ENCODE results near the gene DST.

DST gene

GRCh38 chr6:56534680-56535419 is 107.8 kb downstream of the DST start:
- TF ChIP-seq ZNF274 (IDR thresholded peaks at IDR 0.05; ENCODE audit: low read depth, low read length), result no peak
- H3K4me3 ChIP-seq (ENCODE audit: low read length), result no peak overlapping the region

GRCh38 chr6:56532766-56533551 is 109.7 kb downstream of the DST start:
- no peak for TF ChIP-seq ZNF274 (IDR thresholded peaks at IDR 0.05; ENCODE audit: low read depth, low read length)

GRCh38 chr6:56531839-56532595 is 110.7 kb downstream of the DST start:
- no peak overlapping the region for H3K4me3 ChIP-seq (ENCODE audit: low read length)
- no peak for TF ChIP-seq ZNF274 (IDR thresholded peaks at IDR 0.05; ENCODE audit: low read depth, low read length)

More at GRCh38 chr6:56532766-56533551, 109.7 kb downstream of the DST start:
- H3K4me3 ChIP-seq (ENCODE audit: low read length), result no peak overlapping the region

GRCh38 chr6:56529594-56530191 is 113.0 kb downstream of the DST start:
- no peak overlapping the region for H3K4me3 ChIP-seq (ENCODE audit: low read length)
- no peak for TF ChIP-seq ZNF274 (IDR thresholded peaks at IDR 0.05; ENCODE audit: low read depth, low read length)

GRCh38 chr6:56528412-56528841 is 114.3 kb downstream of the DST start:
- no peak overlapping the region for H3K4me3 ChIP-seq (ENCODE audit: low read length)
- TF ChIP-seq ZNF274 (IDR thresholded peaks at IDR 0.05; ENCODE audit: low read depth, low read length), result no peak

- H3K4me3 ChIP-seq (ENCODE audit: low read length), result no peak overlapping the region
- no peak for TF ChIP-seq ZNF274 (IDR thresholded peaks at IDR 0.05; ENCODE audit: low read depth, low read length)
Measured at GRCh38 chr6:56527934-56528333, 114.8 kb downstream of the DST start.

- TF ChIP-seq ZNF274 (IDR thresholded peaks at IDR 0.05; ENCODE audit: low read depth, low read length), result no peak
- no peak overlapping the region for H3K4me3 ChIP-seq (ENCODE audit: low read length)
Measured at GRCh38 chr6:56526860-56527544, 115.7 kb downstream of the DST start.

- no peak overlapping the region for H3K4me3 ChIP-seq (ENCODE audit: low read length)
- TF ChIP-seq ZNF274 (IDR thresholded peaks at IDR 0.05; ENCODE audit: low read depth, low read length), result no peak
Measured at GRCh38 chr6:56525974-56526789, 116.5 kb downstream of the DST start.

- H3K4me3 ChIP-seq (ENCODE audit: low read length), result no peak overlapping the region
- TF ChIP-seq ZNF274 (IDR thresholded peaks at IDR 0.05; ENCODE audit: low read depth, low read length), result no peak
Measured at GRCh38 chr6:56524891-56525703, 117.6 kb downstream of the DST start.

GRCh38 chr6:56522495-56523270 is 120.0 kb downstream of the DST start:
- TF ChIP-seq ZNF274 (IDR thresholded peaks at IDR 0.05; ENCODE audit: low read depth, low read length), result no peak
- no peak overlapping the region for H3K4me3 ChIP-seq (ENCODE audit: low read length)

- no peak overlapping the region for H3K4me3 ChIP-seq (ENCODE audit: low read length)
- TF ChIP-seq ZNF274 (IDR thresholded peaks at IDR 0.05; ENCODE audit: low read depth, low read length), result no peak
Measured at GRCh38 chr6:56521976-56522375, 120.7 kb downstream of the DST start.
